ENCODE data around the gene MIDN.

The MIDN gene

GRCh38 chr19:1262623-1263123 is 14.3 kb downstream of the MIDN start:
- peaks cover 56% of the 10 kb centered on the region for H3K4me1 ChIP-seq

GRCh38 chr19:1263188-1263587 is 14.8 kb downstream of the MIDN start:
- no peak for DNase-seq
- Histone ChIP-seq H3K4me3 (ENCODE audit: low read depth, low read length) (no peak overlapping the region), H3K4me1 (peaks cover 57% of the 10 kb centered on the region), H3K9me3 (no peaks in the 10 kb centered on the region), H3K36me3 (peaks cover under 1% of the 10 kb centered on the region), H3K27me3 (peaks cover 3% of the 10 kb centered on the region; the same call in 1 of the 2 replicates)
- no peak for TF ChIP-seq CTCF (IDR thresholded peaks at IDR 0.05; ENCODE audit: low read depth, low read length)

More at GRCh38 chr19:1262623-1263123, 14.3 kb downstream of the MIDN start:
- no peak for DNase-seq
- Histone ChIP-seq H3K27me3 (peaks cover 3% of the 10 kb centered on the region; the same call in 1 of the 2 replicates), H3K36me3 (peaks cover 6% of the 10 kb centered on the region), H3K9me3 (no peaks in the 10 kb centered on the region), H3K4me3 (ENCODE audit: low read depth, low read length) (no peak overlapping the region)
- TF ChIP-seq CTCF (IDR thresholded peaks at IDR 0.05; ENCODE audit: low read depth, low read length): no peak

GRCh38 chr19:1264801-1265614 is 16.6 kb downstream of the MIDN start:
- DNase-seq: peak; percentile 64
- no peaks in the 10 kb centered on the region for H3K36me3 ChIP-seq
- H3K27me3 ChIP-seq: peaks cover 3% of the 10 kb centered on the region; the same call in 1 of the 2 replicates
- no peak overlapping the region for H3K4me3 ChIP-seq (ENCODE audit: low read depth, low read length)
- no peak for TF ChIP-seq CTCF (IDR thresholded peaks at IDR 0.05; ENCODE audit: low read depth, low read length)
- H3K9me3 ChIP-seq: no peaks in the 10 kb centered on the region
- H3K4me1 ChIP-seq: peaks cover 55% of the 10 kb centered on the region

GRCh38 chr19:1265615-1266128 is 17.3 kb downstream of the MIDN start:
- DNase-seq: peak; percentile 68
- TF ChIP-seq CTCF (IDR thresholded peaks at IDR 0.05; ENCODE audit: low read depth, low read length): no peak
- H3K4me1 ChIP-seq: peaks cover 50% of the 10 kb centered on the region
- H3K27me3 ChIP-seq: peaks cover 3% of the 10 kb centered on the region; the same call in 1 of the 2 replicates
- H3K4me3 ChIP-seq (ENCODE audit: low read depth, low read length): peak overlapping the region; percentile 59
- no peaks in the 10 kb centered on the region for H3K9me3 ChIP-seq
- H3K36me3 ChIP-seq: peaks cover 4% of the 10 kb centered on the region

- Histone ChIP-seq H3K36me3 (peaks cover 10% of the 10 kb centered on the region), H3K4me1 (peaks cover 52% of the 10 kb centered on the region), H3K9me3 (no peaks in the 10 kb centered on the region), H3K4me3 (ENCODE audit: low read depth, low read length) (peak overlapping the region; percentile 59), H3K27me3 (peaks cover 3% of the 10 kb centered on the region; the same call in 1 of the 2 replicates)
- DNase-seq: peak; percentile 92
- no peak for TF ChIP-seq CTCF (IDR thresholded peaks at IDR 0.05; ENCODE audit: low read depth, low read length)
These were observed 17.9 kb downstream of the MIDN start for GRCh38 chr19:1266129-1266915.

Data from BE2C (cell line).